Measurements from ENCODE around the gene ROBO2.

Gene ROBO2

GRCh38 chr3:77039606-77040171, at the start of gene ROBO2:
Gene ROBO2, plus strand, starts transcription at chr3:77040099. Its CDS starts 687 bp downstream, at chr3:77040786.
- TF ChIP-seq, protein P1, sequence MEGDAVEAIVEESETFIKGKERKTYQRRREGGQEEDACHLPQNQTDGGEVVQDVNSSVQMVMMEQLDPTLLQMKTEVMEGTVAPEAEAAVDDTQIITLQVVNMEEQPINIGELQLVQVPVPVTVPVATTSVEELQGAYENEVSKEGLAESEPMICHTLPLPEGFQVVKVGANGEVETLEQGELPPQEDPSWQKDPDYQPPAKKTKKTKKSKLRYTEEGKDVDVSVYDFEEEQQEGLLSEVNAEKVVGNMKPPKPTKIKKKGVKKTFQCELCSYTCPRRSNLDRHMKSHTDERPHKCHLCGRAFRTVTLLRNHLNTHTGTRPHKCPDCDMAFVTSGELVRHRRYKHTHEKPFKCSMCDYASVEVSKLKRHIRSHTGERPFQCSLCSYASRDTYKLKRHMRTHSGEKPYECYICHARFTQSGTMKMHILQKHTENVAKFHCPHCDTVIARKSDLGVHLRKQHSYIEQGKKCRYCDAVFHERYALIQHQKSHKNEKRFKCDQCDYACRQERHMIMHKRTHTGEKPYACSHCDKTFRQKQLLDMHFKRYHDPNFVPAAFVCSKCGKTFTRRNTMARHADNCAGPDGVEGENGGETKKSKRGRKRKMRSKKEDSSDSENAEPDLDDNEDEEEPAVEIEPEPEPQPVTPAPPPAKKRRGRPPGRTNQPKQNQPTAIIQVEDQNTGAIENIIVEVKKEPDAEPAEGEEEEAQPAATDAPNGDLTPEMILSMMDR (IDR thresholded peaks at IDR 0.05; ENCODE audit: insufficient read depth, low read depth, low read length, missing control alignments), result no peak

DNA sequence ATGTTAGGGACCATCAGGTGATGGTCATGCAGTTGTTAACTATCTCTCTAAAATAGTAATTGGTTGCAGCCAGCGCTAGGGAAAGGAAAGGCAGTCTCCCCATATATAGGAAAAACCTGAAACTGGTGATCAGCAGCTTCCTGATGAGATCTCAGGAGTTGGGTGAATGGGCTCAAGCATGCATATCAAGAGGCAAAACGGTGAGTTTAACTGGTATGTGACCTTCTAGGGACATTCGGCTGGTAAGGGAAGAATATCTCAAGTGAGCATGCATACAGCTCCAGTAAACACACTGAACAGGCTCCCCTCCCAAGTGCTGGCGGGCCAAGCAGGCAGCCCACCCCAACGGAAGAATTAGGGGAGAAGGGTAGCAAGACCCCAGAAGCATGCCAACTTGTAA, 49.3 kb upstream of the ROBO2 start:
- H3K4me3 ChIP-seq (ENCODE audit: low read length), result no peak overlapping the region
- DNase-seq (ENCODE audit: low read depth), result no peak
- TF ChIP-seq, protein P1 (IDR thresholded peaks at IDR 0.05; ENCODE audit: insufficient read depth, low read depth, low read length, missing control alignments), result no peak

More at GRCh38 chr3:77039606-77040171, at the start of gene ROBO2:
- H3K4me3 ChIP-seq (ENCODE audit: low read length), result peak within 1 kb of the TSS; percentile 34
- peak; percentile 54 for DNase-seq (ENCODE audit: low read depth)

- TF ChIP-seq, protein P1 (IDR thresholded peaks at IDR 0.05; ENCODE audit: insufficient read depth, low read depth, low read length, missing control alignments), result no peak
- DNase-seq (ENCODE audit: low read depth), result peak; percentile 84
- no peak overlapping the region for H3K4me3 ChIP-seq (ENCODE audit: low read length)
Observed at GRCh38 chr3:76991165-76991564, 48.7 kb upstream of the ROBO2 start.

DNA sequence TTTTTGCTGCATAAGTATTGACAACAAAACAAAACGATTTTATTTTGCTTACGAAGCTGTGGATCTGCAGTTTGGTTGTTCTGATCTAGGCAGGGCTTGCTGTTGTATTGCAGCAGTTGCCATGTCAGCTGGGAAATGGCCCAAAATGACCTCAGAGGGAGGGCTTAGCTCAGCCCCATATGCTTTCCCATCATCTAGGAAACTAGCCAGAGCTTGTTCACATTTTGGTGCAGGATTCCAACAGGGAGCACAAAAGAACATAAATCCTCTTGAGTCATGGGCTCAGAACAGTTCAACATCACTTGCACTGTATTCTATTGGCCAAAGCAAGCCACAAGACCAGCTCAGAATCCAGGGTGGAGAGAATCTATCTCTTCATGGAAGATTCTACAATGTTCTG, 42.2 kb upstream of the ROBO2 start:
- no peak overlapping the region for H3K4me3 ChIP-seq (ENCODE audit: low read length)
- TF ChIP-seq, protein P1 (IDR thresholded peaks at IDR 0.05; ENCODE audit: insufficient read depth, low read depth, low read length, missing control alignments), result no peak
- peak; percentile 87 for DNase-seq (ENCODE audit: low read depth)

DNA sequence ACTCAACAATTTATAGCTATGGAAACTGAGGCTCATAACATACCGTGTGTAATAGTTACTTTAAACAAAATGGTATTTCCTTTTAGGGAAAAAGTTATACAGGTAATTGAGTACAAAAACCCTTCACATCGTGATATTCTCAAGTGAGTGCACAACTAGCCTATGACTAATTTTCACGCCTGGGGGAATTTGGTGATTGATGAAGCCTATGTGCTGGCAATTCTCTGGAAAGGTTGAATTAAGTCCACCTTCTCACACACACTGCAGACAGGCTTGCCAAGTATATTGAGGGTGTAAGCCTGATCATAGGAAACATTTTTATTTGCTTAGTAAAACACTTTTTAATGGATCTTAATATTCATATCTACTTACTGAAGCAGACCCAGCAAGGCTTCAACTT, 41.3 kb upstream of the ROBO2 start:
- TF ChIP-seq, protein P1 (IDR thresholded peaks at IDR 0.05; ENCODE audit: insufficient read depth, low read depth, low read length, missing control alignments), result no peak
- H3K4me3 ChIP-seq (ENCODE audit: low read length), result no peak overlapping the region
- peak; percentile 86 for DNase-seq (ENCODE audit: low read depth)

GRCh38 chr3:77001062-77001701, 38.7 kb upstream of the ROBO2 start:
- DNase-seq (ENCODE audit: low read depth), result no peak
- TF ChIP-seq, protein P1 (IDR thresholded peaks at IDR 0.05; ENCODE audit: insufficient read depth, low read depth, low read length, missing control alignments), result no peak
- H3K4me3 ChIP-seq (ENCODE audit: low read length), result no peak overlapping the region

- no peak overlapping the region for H3K4me3 ChIP-seq (ENCODE audit: low read length)
- DNase-seq (ENCODE audit: low read depth), result no peak
- TF ChIP-seq, protein P1 (IDR thresholded peaks at IDR 0.05; ENCODE audit: insufficient read depth, low read depth, low read length, missing control alignments), result no peak
Observed at GRCh38 chr3:77014226-77014625, 25.7 kb upstream of the ROBO2 start.
